WI38 (cell line): ENCODE measurements around the gene EXOC4.
A peak's percentile ranks its signal among the peaks of the same experiment; 100 is the strongest.

Experiments
- H3K4me3 ChIP-seq: 2 replicates; pipeline ENCODE4 v1.5.1; 2011; ENCODE audit warnings: low read depth, mild to moderate bottlenecking, control low read depth, low read length
- TF ChIP-seq, protein P1 (sequence below): IDR thresholded peaks from 2 replicates; pipeline ENCODE4 v1.5.1; 2012; ENCODE audit warnings: low read depth, mild to moderate bottlenecking, control low read depth, low read length

Gene EXOC4

DNA sequence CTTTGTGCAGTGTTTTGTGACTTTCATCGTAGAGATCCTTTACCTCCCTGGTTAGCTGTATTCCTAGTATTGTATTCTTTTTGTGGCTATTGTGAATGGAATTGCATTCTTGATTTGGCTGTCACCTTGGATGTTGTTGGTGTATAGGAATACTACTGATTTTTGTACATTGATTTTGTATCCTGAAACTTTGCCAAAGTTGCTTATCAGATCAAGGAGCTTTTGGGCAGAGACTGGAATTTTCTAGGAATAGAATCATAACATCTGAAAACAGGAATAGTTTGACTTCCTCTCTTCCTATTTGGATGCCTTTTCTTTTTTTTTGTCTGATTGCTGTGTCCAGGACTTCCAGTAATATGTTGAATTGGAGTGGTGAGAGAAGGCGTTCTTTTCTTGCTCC is 590.5 kb downstream of the EXOC4 start:
- TF ChIP-seq, protein P1, sequence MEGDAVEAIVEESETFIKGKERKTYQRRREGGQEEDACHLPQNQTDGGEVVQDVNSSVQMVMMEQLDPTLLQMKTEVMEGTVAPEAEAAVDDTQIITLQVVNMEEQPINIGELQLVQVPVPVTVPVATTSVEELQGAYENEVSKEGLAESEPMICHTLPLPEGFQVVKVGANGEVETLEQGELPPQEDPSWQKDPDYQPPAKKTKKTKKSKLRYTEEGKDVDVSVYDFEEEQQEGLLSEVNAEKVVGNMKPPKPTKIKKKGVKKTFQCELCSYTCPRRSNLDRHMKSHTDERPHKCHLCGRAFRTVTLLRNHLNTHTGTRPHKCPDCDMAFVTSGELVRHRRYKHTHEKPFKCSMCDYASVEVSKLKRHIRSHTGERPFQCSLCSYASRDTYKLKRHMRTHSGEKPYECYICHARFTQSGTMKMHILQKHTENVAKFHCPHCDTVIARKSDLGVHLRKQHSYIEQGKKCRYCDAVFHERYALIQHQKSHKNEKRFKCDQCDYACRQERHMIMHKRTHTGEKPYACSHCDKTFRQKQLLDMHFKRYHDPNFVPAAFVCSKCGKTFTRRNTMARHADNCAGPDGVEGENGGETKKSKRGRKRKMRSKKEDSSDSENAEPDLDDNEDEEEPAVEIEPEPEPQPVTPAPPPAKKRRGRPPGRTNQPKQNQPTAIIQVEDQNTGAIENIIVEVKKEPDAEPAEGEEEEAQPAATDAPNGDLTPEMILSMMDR = no peak
- H3K4me3 ChIP-seq = no peak overlapping the region

- TF ChIP-seq, protein P1 = no peak
- H3K4me3 ChIP-seq = no peak overlapping the region
Observed at GRCh38 chr7:133845005-133845404, 592.1 kb downstream of the EXOC4 start.

GRCh38 chr7:133846203-133846945 is 593.5 kb downstream of the EXOC4 start:
- TF ChIP-seq, protein P1 = no peak
- H3K4me3 ChIP-seq = no peak overlapping the region

GRCh38 chr7:133850497-133851280 is 597.8 kb downstream of the EXOC4 start:
- TF ChIP-seq, protein P1 = no peak
- H3K4me3 ChIP-seq = no peak overlapping the region

- no peak overlapping the region for H3K4me3 ChIP-seq
- TF ChIP-seq, protein P1 = no peak
Observed at GRCh38 chr7:133851411-133851810, 598.5 kb downstream of the EXOC4 start.

DNA sequence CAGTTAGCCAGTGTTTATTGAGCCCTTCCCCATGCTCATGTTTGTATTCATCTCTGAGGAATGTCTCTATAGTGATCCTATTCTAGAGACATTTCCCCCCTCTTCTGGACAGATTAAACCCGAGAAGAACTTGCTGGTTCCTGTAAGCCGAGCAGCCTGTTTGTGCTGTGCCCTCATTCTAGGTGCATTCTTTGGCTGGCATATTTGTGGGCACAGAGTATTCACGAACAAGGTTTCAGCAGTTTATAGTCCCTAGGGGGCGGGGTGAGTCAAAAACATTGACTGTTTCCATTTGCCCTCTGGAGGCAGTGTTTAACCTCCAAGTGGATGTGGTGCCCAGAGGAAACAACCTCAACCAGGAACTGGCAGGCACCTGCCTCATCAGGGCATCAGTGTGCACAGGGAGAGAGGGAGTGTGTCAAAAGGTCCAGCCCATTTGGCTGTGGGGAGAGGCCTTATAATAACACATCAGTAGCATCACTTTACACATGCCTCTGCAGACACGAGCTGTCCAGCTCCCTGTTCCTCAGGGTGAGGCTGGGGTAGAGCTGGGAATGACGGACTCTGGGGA is 600.9 kb downstream of the EXOC4 start:
- TF ChIP-seq, protein P1 = peak; percentile 46
- no peak overlapping the region for H3K4me3 ChIP-seq

DNA sequence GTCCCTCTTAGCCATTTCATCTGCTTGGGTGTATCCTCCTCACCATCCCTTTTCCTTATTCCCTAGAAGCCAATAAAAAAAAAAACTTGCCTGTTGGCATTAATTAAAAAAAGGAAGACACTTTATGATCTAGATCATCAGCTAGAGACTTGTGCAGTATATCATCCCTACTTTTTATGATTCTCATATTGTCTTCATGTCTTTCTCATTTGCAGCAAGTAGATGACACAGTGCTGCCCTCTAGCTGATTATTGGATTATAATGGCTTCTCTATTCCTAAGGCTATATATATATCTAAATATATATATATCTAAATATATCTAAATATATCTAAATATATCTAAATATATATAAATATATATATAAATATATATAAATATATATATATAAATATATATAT is 601.9 kb downstream of the EXOC4 start:
- TF ChIP-seq, protein P1 = no peak; the same call in 1 of the 2 replicates

More for the DNA sequence above, 601.9 kb downstream of the EXOC4 start:
- no peak overlapping the region for H3K4me3 ChIP-seq
